ENCODE data around the gene HSD11B1. TPM values are rescaled to one million over a fixed set of nuclear protein-coding genes. Genes with fewer than 3 reads are reported as not detected.

Gene HSD11B1
- polyA plus RNA-seq, 1 experiment, result 4.7 TPM

GRCh38 chr1:209780268-209780667, 75.6 kb downstream of the HSD11B1 start:
- DNase-seq (ENCODE audit: low read depth, low spot score), result no peak
- Histone ChIP-seq H3K27ac (ENCODE audit: low read depth, low read length) (no peak overlapping the region), H3K4me3 (ENCODE audit: low read depth, low read length) (no peak overlapping the region), H3K9me3 (ENCODE audit: control insufficient read depth, insufficient read depth, low read length) (no peaks in the 10 kb centered on the region; the same call in 1 of the 2 replicates), H3K27me3 (ENCODE audit: control insufficient read depth, insufficient read depth, low read length) (no peaks in the 10 kb centered on the region)
- CTCF ChIA-PET, result interaction anchor here (1.0 kb wide), 1 partner anchor 43 kb away, joined by 3 read pairs; no protein-coding TSS in a partner anchor
- POLR2A ChIA-PET, result no interaction called here
- no peak for TF ChIP-seq CTCF (IDR thresholded peaks at IDR 0.05; ENCODE audit: low read depth, low read length)

- Histone ChIP-seq H3K4me3 (ENCODE audit: low read depth, low read length) (peak overlapping the region; percentile 86; the same call in 1 of the 2 replicates), H3K9me3 (ENCODE audit: control insufficient read depth, insufficient read depth, low read length) (no peaks in the 10 kb centered on the region; the same call in 1 of the 2 replicates), H3K27ac (ENCODE audit: low read depth, low read length) (no peak overlapping the region), H3K27me3 (ENCODE audit: control insufficient read depth, insufficient read depth, low read length) (peaks cover 2% of the 10 kb centered on the region)
- POLR2A ChIA-PET, result interaction anchor here (2.0 kb wide), 1 partner anchor 15 kb away, joined by 10 read pairs; no protein-coding TSS in a partner anchor
- no peak for TF ChIP-seq CTCF (IDR thresholded peaks at IDR 0.05; ENCODE audit: low read depth, low read length)
- CTCF ChIA-PET, result interaction anchor here (0.6 to 4.4 kb wide), 4 partner anchors 14 to 44 kb away, joined by 3 to 24 read pairs (median 5); partner anchors contain the start of gene UTP25
- DNase-seq (ENCODE audit: low read depth, low spot score), result no peak
Measured at GRCh38 chr1:209783386-209783785, 78.7 kb downstream of the HSD11B1 start.

Other genes starting within 250 kb of the HSD11B1 start
- 2.0 and 2.1 TPM in 2 replicates for gene CAMK1G, start 121.1 kb upstream of the HSD11B1 start, polyA plus RNA-seq (2011; rRNA removed)
- 2.6 and 3.3 TPM in 2 replicates for gene LAMB3, start 52.4 kb upstream of the HSD11B1 start, polyA plus RNA-seq (2011; rRNA removed)
- 3.5 and 4.7 TPM in 2 replicates for gene G0S2, start 29.4 kb upstream of the HSD11B1 start, polyA plus RNA-seq (2011; rRNA removed)
- 0.06 and 0.10 TPM in 2 replicates for gene TRAF3IP3, start 51.2 kb downstream of the HSD11B1 start, polyA plus RNA-seq (2011; rRNA removed)
- gene C1orf74, start 79.7 kb downstream of the HSD11B1 start, polyA plus RNA-seq (2011; rRNA removed), result 1.8 and 2.2 TPM in 2 replicates
- 0.67 and 1.0 TPM in 2 replicates for gene IRF6, start 101.3 kb downstream of the HSD11B1 start, polyA plus RNA-seq (2011; rRNA removed)
- 7.5 and 8.6 TPM in 2 replicates for gene UTP25, start 123.1 kb downstream of the HSD11B1 start, polyA plus RNA-seq (2011; rRNA removed)
- 3.7 and 4.8 TPM in 2 replicates for gene SYT14, start 233.4 kb downstream of the HSD11B1 start, polyA plus RNA-seq (2011; rRNA removed)

All from AG04450 (cell line).